IgD-negative memory B cell (primary cell): ENCODE results near the gene RADIL. TPM values are rescaled to one million over a fixed set of nuclear protein-coding genes. Genes with fewer than 3 reads are reported as not detected.
A peak's percentile ranks its signal among the peaks of the same experiment; 100 is the strongest.
"Not testable (repeated sequence)": the region's sequence is repeated elsewhere in the genome, so short reads cannot be mapped to it uniquely, and the experiment has no call there.

Experiments
- H3K27ac Mint-ChIP-seq, 3 donors: one replicate each; pipeline ENCODE4 v1.8.0; 2020 to 2022; ENCODE audit warnings: mild to moderate bottlenecking in 3 of 3, mixed read lengths in 3 of 3, moderate library complexity in 1 of 3
- H3K27me3 Mint-ChIP-seq: one replicate; pipeline ENCODE4 v1.8.0; 2021; ENCODE audit warnings: mixed read lengths
- H3K36me3 Mint-ChIP-seq: one replicate; pipeline ENCODE4 v1.8.0; 2020; ENCODE audit warnings: mild to moderate bottlenecking, mixed read lengths
- H3K4me1 Mint-ChIP-seq, 3 donors: one replicate each; pipeline ENCODE4 v1.8.0; 2020 to 2022; ENCODE audit warnings: mixed read lengths in 3 of 3, mild to moderate bottlenecking in 1 of 3
- H3K4me3 Mint-ChIP-seq, 4 donors: one replicate each; pipeline ENCODE4 v1.8.0; 2020 to 2022; ENCODE audit warnings: mild to moderate bottlenecking in 4 of 4, mixed read lengths in 4 of 4, moderate library complexity in 3 of 4
- H3K9me3 Mint-ChIP-seq, 3 donors: one replicate each; pipeline ENCODE4 v1.8.0; 2020 to 2021; ENCODE audit warnings: mixed read lengths in 3 of 3, mild to moderate bottlenecking in 1 of 3
- polyA plus RNA-seq: library from polyadenylated mRNA; unstranded; fragments of 300-500 nt; fragmentation: Illumina TruSeq; gene quantifications from one replicate; pipeline ENCODE4 v1.2.3, GENCODE V29; 2021

Gene RADIL
- polyA plus RNA-seq, result not detected

GRCh38 chr7:4883372-4884144, at the start of gene RADIL:
RADIL (minus strand) TSS chr7:4883716; CDS start chr7:4878139, 5,577 bp downstream.
- peak within 1 kb of the TSS in 3 of 4 donors; percentile 63 to 79 (median 66) for H3K4me3 Mint-ChIP-seq
- H3K4me1 Mint-ChIP-seq, result peaks cover 5 to 10% (median 8%) of the 10 kb centered on the region in 3 donors
- peak within 1 kb of the TSS in 1 of 3 donors; percentile 74 for H3K27ac Mint-ChIP-seq
- no peaks in the 10 kb centered on the region for H3K36me3 Mint-ChIP-seq
- H3K9me3 Mint-ChIP-seq, result no peaks in the 10 kb centered on the region
- peaks cover 38% of the 10 kb centered on the region for H3K27me3 Mint-ChIP-seq

GRCh38 chr7:4931943-4932342, 48.4 kb upstream of the RADIL start:
- Mint-ChIP-seq H3K9me3 (peaks cover 0 to 2% (median 0%) of the 10 kb centered on the region in 3 donors), H3K27ac (no peak overlapping the region), H3K36me3 (no peaks in the 10 kb centered on the region), H3K4me1 (no peaks in the 10 kb centered on the region), H3K4me3 (no peak overlapping the region), H3K27me3 (peaks cover 3% of the 10 kb centered on the region)

GRCh38 chr7:4929005-4929404, 45.5 kb upstream of the RADIL start:
- Mint-ChIP-seq H3K27ac (no peak overlapping the region), H3K4me3 (no peak overlapping the region), H3K27me3 (peaks cover 3% of the 10 kb centered on the region), H3K36me3 (no peaks in the 10 kb centered on the region), H3K9me3 (peaks cover 0 to 7% (median 0%) of the 10 kb centered on the region in 3 donors), H3K4me1 (no peaks in the 10 kb centered on the region)

- H3K27me3 Mint-ChIP-seq, result peaks cover 3% of the 10 kb centered on the region
- H3K27ac Mint-ChIP-seq, result no peak overlapping the region
- H3K4me3 Mint-ChIP-seq, result no peak overlapping the region
- peaks cover 0 to 7% (median 0%) of the 10 kb centered on the region in 3 donors for H3K9me3 Mint-ChIP-seq
- H3K36me3 Mint-ChIP-seq, result no peaks in the 10 kb centered on the region
- H3K4me1 Mint-ChIP-seq, result no peaks in the 10 kb centered on the region
These were observed 44.9 kb upstream of the RADIL start for GRCh38 chr7:4928445-4928844.

GRCh38 chr7:4919969-4920766, 36.7 kb upstream of the RADIL start:
- peaks cover 0 to 5% (median 3%) of the 10 kb centered on the region in 3 donors for H3K9me3 Mint-ChIP-seq
- H3K36me3 Mint-ChIP-seq, result no peaks in the 10 kb centered on the region
- H3K4me1 Mint-ChIP-seq, result no peaks in the 10 kb centered on the region
- H3K27ac Mint-ChIP-seq, result peak overlapping the region in 1 of 3 donors; percentile 82
- peaks cover 1% of the 10 kb centered on the region for H3K27me3 Mint-ChIP-seq
- H3K4me3 Mint-ChIP-seq, result no peak overlapping the region

- peaks cover 0 to 2% (median 0%) of the 10 kb centered on the region in 3 donors for H3K9me3 Mint-ChIP-seq
- H3K36me3 Mint-ChIP-seq, result no peaks in the 10 kb centered on the region
- peaks cover 4% of the 10 kb centered on the region for H3K27me3 Mint-ChIP-seq
- H3K4me1 Mint-ChIP-seq, result no peaks in the 10 kb centered on the region
- no peak overlapping the region for H3K4me3 Mint-ChIP-seq
- no peak overlapping the region for H3K27ac Mint-ChIP-seq
These were observed 32.6 kb upstream of the RADIL start for GRCh38 chr7:4916113-4916512.

GRCh38 chr7:4911111-4911828, 27.8 kb upstream of the RADIL start:
- H3K4me1 Mint-ChIP-seq, result no peaks in the 10 kb centered on the region
- H3K36me3 Mint-ChIP-seq, result no peaks in the 10 kb centered on the region
- H3K9me3 Mint-ChIP-seq, result peaks cover 0 to 3% (median 0%) of the 10 kb centered on the region in 3 donors
- H3K4me3 Mint-ChIP-seq, result no peak overlapping the region
- H3K27ac Mint-ChIP-seq, result no peak overlapping the region
- H3K27me3 Mint-ChIP-seq, result peaks cover 7% of the 10 kb centered on the region

GRCh38 chr7:4906682-4907081, 23.2 kb upstream of the RADIL start:
- H3K27ac Mint-ChIP-seq, result no peak overlapping the region
- no peaks in the 10 kb centered on the region for H3K36me3 Mint-ChIP-seq
- peaks cover 0 to 5% (median 3%) of the 10 kb centered on the region in 3 donors for H3K9me3 Mint-ChIP-seq
- peaks cover 0 to 2% (median 0%) of the 10 kb centered on the region in 3 donors for H3K4me1 Mint-ChIP-seq
- no peak overlapping the region for H3K4me3 Mint-ChIP-seq
- peaks cover 11% of the 10 kb centered on the region for H3K27me3 Mint-ChIP-seq

- H3K27me3 Mint-ChIP-seq, result peaks cover 11% of the 10 kb centered on the region
- H3K4me3 Mint-ChIP-seq, result no peak overlapping the region
- no peak overlapping the region for H3K27ac Mint-ChIP-seq
- peaks cover 0 to 2% (median 0%) of the 10 kb centered on the region in 3 donors for H3K4me1 Mint-ChIP-seq
- H3K9me3 Mint-ChIP-seq, result peaks cover 0 to 5% (median 3%) of the 10 kb centered on the region in 3 donors
- no peaks in the 10 kb centered on the region for H3K36me3 Mint-ChIP-seq
These were observed 21.7 kb upstream of the RADIL start for GRCh38 chr7:4905171-4905570.

GRCh38 chr7:4904346-4904745, 20.8 kb upstream of the RADIL start:
- H3K4me3 Mint-ChIP-seq, result no peak overlapping the region
- H3K4me1 Mint-ChIP-seq, result peaks cover 0 to 2% (median 0%) of the 10 kb centered on the region in 3 donors
- H3K36me3 Mint-ChIP-seq, result no peaks in the 10 kb centered on the region
- H3K27me3 Mint-ChIP-seq, result peaks cover 10% of the 10 kb centered on the region
- no peak overlapping the region for H3K27ac Mint-ChIP-seq
- peaks cover 0 to 5% (median 3%) of the 10 kb centered on the region in 3 donors for H3K9me3 Mint-ChIP-seq

- Mint-ChIP-seq H3K4me1 (no peaks in the 10 kb centered on the region), H3K27ac (no peak overlapping the region), H3K9me3 (peaks cover 0 to 7% (median 2%) of the 10 kb centered on the region in 3 donors), H3K36me3 (peaks cover 5% of the 10 kb centered on the region), H3K27me3 (peaks cover 16% of the 10 kb centered on the region), H3K4me3 (no peak overlapping the region)
These were observed 12.2 kb upstream of the RADIL start for GRCh38 chr7:4895766-4896165.

GRCh38 chr7:4894482-4894881, 11.0 kb upstream of the RADIL start:
- no peak overlapping the region for H3K27ac Mint-ChIP-seq
- H3K36me3 Mint-ChIP-seq, result peaks cover 5% of the 10 kb centered on the region
- H3K4me1 Mint-ChIP-seq, result no peaks in the 10 kb centered on the region
- no peak overlapping the region for H3K4me3 Mint-ChIP-seq
- H3K9me3 Mint-ChIP-seq, result peaks cover 0 to 7% (median 2%) of the 10 kb centered on the region in 3 donors
- peaks cover 20% of the 10 kb centered on the region for H3K27me3 Mint-ChIP-seq

- peaks cover 5% of the 10 kb centered on the region for H3K36me3 Mint-ChIP-seq
- H3K9me3 Mint-ChIP-seq, result peaks cover 0 to 7% (median 2%) of the 10 kb centered on the region in 3 donors
- no peaks in the 10 kb centered on the region for H3K4me1 Mint-ChIP-seq
- no peak overlapping the region for H3K27ac Mint-ChIP-seq
- H3K4me3 Mint-ChIP-seq, result no peak overlapping the region
- peaks cover 22% of the 10 kb centered on the region for H3K27me3 Mint-ChIP-seq
These were observed 10.5 kb upstream of the RADIL start for GRCh38 chr7:4893929-4894475.

GRCh38 chr7:4893188-4893587, 9.7 kb upstream of the RADIL start:
- H3K4me1 Mint-ChIP-seq, H3K4me3 Mint-ChIP-seq, H3K9me3 Mint-ChIP-seq, H3K27ac Mint-ChIP-seq, H3K36me3 Mint-ChIP-seq: not testable (repeated sequence)
- H3K27me3 Mint-ChIP-seq, result peaks cover 20% of the 10 kb centered on the region
